Measurements from ENCODE around the gene JAKMIP2.
"Not testable (repeated sequence)": the region's sequence is repeated elsewhere in the genome, so short reads cannot be mapped to it uniquely, and the experiment has no call there.

The JAKMIP2 gene

GRCh38 chr5:147591120-147591519 lies 191.4 kb downstream of the JAKMIP2 start:
- no peak for DNase-seq (ENCODE audit: low read depth)

GRCh38 chr5:147590096-147590495 lies 192.4 kb downstream of the JAKMIP2 start:
- DNase-seq (ENCODE audit: low read depth) = no peak

- DNase-seq (ENCODE audit: low read depth) = no peak
These were observed 195.7 kb downstream of the JAKMIP2 start for GRCh38 chr5:147586832-147587231.

GRCh38 chr5:147586221-147586620 lies 196.3 kb downstream of the JAKMIP2 start:
- no peak for DNase-seq (ENCODE audit: low read depth)

- DNase-seq (ENCODE audit: low read depth) = not testable (repeated sequence)
These were observed 200.3 kb downstream of the JAKMIP2 start for GRCh38 chr5:147582272-147582671.

- not testable (repeated sequence) for DNase-seq (ENCODE audit: low read depth)
These were observed 202.1 kb downstream of the JAKMIP2 start for GRCh38 chr5:147580418-147580817.

- DNase-seq (ENCODE audit: low read depth) = no peak
These were observed 204.1 kb downstream of the JAKMIP2 start for GRCh38 chr5:147578228-147579024.

GRCh38 chr5:147576646-147577535 lies 205.6 kb downstream of the JAKMIP2 start:
- DNase-seq (ENCODE audit: low read depth) = no peak

GRCh38 chr5:147575598-147575997 lies 206.9 kb downstream of the JAKMIP2 start:
- no peak for DNase-seq (ENCODE audit: low read depth)

- DNase-seq (ENCODE audit: low read depth) = no peak
These were observed 209.3 kb downstream of the JAKMIP2 start for GRCh38 chr5:147573211-147573610.

GRCh38 chr5:147568710-147569406 lies 213.7 kb downstream of the JAKMIP2 start:
- no peak for DNase-seq (ENCODE audit: low read depth)

GRCh38 chr5:147567917-147568598 lies 214.5 kb downstream of the JAKMIP2 start:
- DNase-seq (ENCODE audit: low read depth) = no peak

- no peak for DNase-seq (ENCODE audit: low read depth)
These were observed 217.0 kb downstream of the JAKMIP2 start for GRCh38 chr5:147565524-147565923.

- DNase-seq (ENCODE audit: low read depth) = no peak
These were observed 218.4 kb downstream of the JAKMIP2 start for GRCh38 chr5:147564124-147564486.

- no peak for DNase-seq (ENCODE audit: low read depth)
These were observed 218.9 kb downstream of the JAKMIP2 start for GRCh38 chr5:147563466-147564123.

- no peak for DNase-seq (ENCODE audit: low read depth)
These were observed 221.1 kb downstream of the JAKMIP2 start for GRCh38 chr5:147561435-147561834.

- no peak for DNase-seq (ENCODE audit: low read depth)
These were observed 221.7 kb downstream of the JAKMIP2 start for GRCh38 chr5:147560718-147561331.

GRCh38 chr5:147559749-147560148 lies 222.8 kb downstream of the JAKMIP2 start:
- no peak for DNase-seq (ENCODE audit: low read depth)

GRCh38 chr5:147558826-147559225 lies 223.7 kb downstream of the JAKMIP2 start:
- no peak for DNase-seq (ENCODE audit: low read depth)

GRCh38 chr5:147557876-147558745 lies 224.4 kb downstream of the JAKMIP2 start:
- DNase-seq (ENCODE audit: low read depth) = no peak

Data from HS-27A (cell line).